OCI-LY1 (cell line): ENCODE measurements around the gene JAK1.

Source experiments
- H2AFZ ChIP-seq: fragments of 200-600 bp; sonication (generic), shearing (Covaris generic); 2 replicates; pipeline ENCODE4 v1.6.0; 2014; ENCODE audit warnings: antibody characterized with exemption, mild to moderate bottlenecking, low read length
- H3F3A ChIP-seq: fragments of 200-600 bp; sonication (generic), shearing (Covaris generic); 2 replicates; pipeline ENCODE4 v1.6.0; 2014; ENCODE audit warnings: mild to moderate bottlenecking, antibody characterized with exemption, low read length, moderate library complexity; ENCODE audit not compliant: insufficient read depth
- H3K27ac ChIP-seq: fragments of 200-600 bp; sonication (generic); 2 replicates; pipeline ENCODE4 v1.5.1; 2014; ENCODE audit warnings: low read length, mixed run types, mild to moderate bottlenecking, low read depth; ENCODE audit not compliant: poor library complexity, severe bottlenecking
- H3K27me3 ChIP-seq: fragments of 200-600 bp; sonication (generic); 2 replicates; pipeline ENCODE4 v1.6.0; 2014; ENCODE audit warnings: antibody characterized with exemption, mild to moderate bottlenecking, low read length, moderate library complexity; ENCODE audit not compliant: insufficient read depth
- H3K36me3 ChIP-seq: fragments of 200-600 bp; sonication (generic); 2 replicates; pipeline ENCODE4 v1.6.1; 2014; ENCODE audit warnings: mild to moderate bottlenecking, antibody characterized with exemption, low read length, moderate library complexity, mixed read lengths; ENCODE audit not compliant: insufficient read depth
- H3K4me1 ChIP-seq: fragments of 200-600 bp; sonication (generic); 2 replicates; pipeline ENCODE4 v1.5.1; 2014; ENCODE audit warnings: mild to moderate bottlenecking, low read length, moderate library complexity; ENCODE audit not compliant: insufficient read depth, severe bottlenecking
- H3K4me2 ChIP-seq: fragments of 200-600 bp; sonication (generic), shearing (Covaris generic); 2 replicates; pipeline ENCODE4 v1.6.1; 2014; ENCODE audit warnings: low read length
- H3K4me3 ChIP-seq: fragments of 200-600 bp; sonication (generic); 2 replicates; pipeline ENCODE4 v1.5.1; 2014; ENCODE audit warnings: low read length, low read depth, mild to moderate bottlenecking, mixed read lengths; ENCODE audit not compliant: poor library complexity, severe bottlenecking
- H3K79me2 ChIP-seq: fragments of 200-600 bp; shearing (Covaris generic); 2 replicates; pipeline ENCODE4 v1.6.1; 2016; ENCODE audit warnings: mixed run types, low read length, mixed read lengths; ENCODE audit not compliant: insufficient read depth
- H3K9ac ChIP-seq: fragments of 200-600 bp; sonication (generic), shearing (Covaris generic); 2 replicates; pipeline ENCODE4 v1.6.1; 2014; ENCODE audit warnings: mild to moderate bottlenecking, low read length, mixed read lengths
- H3K9me2 ChIP-seq: fragments of 200-600 bp; sonication (generic), shearing (Covaris generic); 2 replicates; pipeline ENCODE4 v1.6.1; 2014; ENCODE audit warnings: low read depth, mild to moderate bottlenecking, low read length, mixed read lengths
- H3K9me3 ChIP-seq: fragments of 200-600 bp; shearing (Covaris generic); 2 replicates; pipeline ENCODE4 v1.6.1; 2014; ENCODE audit warnings: low read length, mixed read lengths
- H4K20me1 ChIP-seq: fragments of 200-600 bp; sonication (generic), shearing (Covaris generic); 2 replicates; pipeline ENCODE4 v1.6.0; 2016; ENCODE audit warnings: mild to moderate bottlenecking, low read length; ENCODE audit not compliant: insufficient read depth
- CTCF ChIP-seq: fragments of 200-600 bp; sonication (generic), shearing (Covaris generic); IDR thresholded peaks from 2 replicates; pipeline ENCODE4 v1.5.1; 2017; ENCODE audit warnings: mild to moderate bottlenecking, antibody characterized with exemption, low read length, moderate library complexity, mixed read lengths
- EZH2 ChIP-seq: fragments of 200-600 bp; sonication (generic), shearing (Covaris generic); IDR thresholded peaks from 2 replicates; pipeline ENCODE4 v1.8.0; 2017; ENCODE audit warnings: borderline replicate concordance, mixed run types, mild to moderate bottlenecking, antibody characterized with exemption, low read length, moderate library complexity, mixed read lengths

The JAK1 gene

GRCh38 chr1:64942675-64943074, 23.7 kb downstream of the JAK1 start:
- Histone ChIP-seq H3K27me3 (no peaks in the 10 kb centered on the region), H3K9me2 (no peaks in the 10 kb centered on the region), H3K9me3 (no peaks in the 10 kb centered on the region), H4K20me1 (no peaks in the 10 kb centered on the region), H3K4me2 (no peak overlapping the region), H3K9ac (no peak overlapping the region), H3F3A (no peaks in the 10 kb centered on the region), H3K36me3 (no peaks in the 10 kb centered on the region), H3K27ac (no peak overlapping the region), H3K79me2 (peaks cover 8% of the 10 kb centered on the region; the same call in 1 of the 2 replicates), H3K4me3 (no peak overlapping the region), H3K4me1 (no peaks in the 10 kb centered on the region), H2AFZ (no peak overlapping the region)
- TF ChIP-seq CTCF: no peak
- no peak for TF ChIP-seq EZH2

GRCh38 chr1:64942118-64942517, 24.2 kb downstream of the JAK1 start:
- no peaks in the 10 kb centered on the region for H3K9me3 ChIP-seq
- H3K27ac ChIP-seq: no peak overlapping the region
- H3K4me1 ChIP-seq: no peaks in the 10 kb centered on the region
- H3K4me3 ChIP-seq: no peak overlapping the region
- no peaks in the 10 kb centered on the region for H3K9me2 ChIP-seq
- H3K27me3 ChIP-seq: no peaks in the 10 kb centered on the region
- H2AFZ ChIP-seq: no peak overlapping the region
- no peaks in the 10 kb centered on the region for H3F3A ChIP-seq
- H3K4me2 ChIP-seq: no peak overlapping the region
- no peak for TF ChIP-seq EZH2
- TF ChIP-seq CTCF: no peak
- no peaks in the 10 kb centered on the region for H4K20me1 ChIP-seq
- no peak overlapping the region for H3K9ac ChIP-seq
- H3K36me3 ChIP-seq: no peaks in the 10 kb centered on the region
- H3K79me2 ChIP-seq: peaks cover 3% of the 10 kb centered on the region; the same call in 1 of the 2 replicates

GRCh38 chr1:64941461-64942117, 24.8 kb downstream of the JAK1 start:
- TF ChIP-seq CTCF: no peak
- no peak for TF ChIP-seq EZH2
- no peak overlapping the region for H3K4me3 ChIP-seq
- H3K4me2 ChIP-seq: no peak overlapping the region
- no peaks in the 10 kb centered on the region for H3K4me1 ChIP-seq
- H2AFZ ChIP-seq: no peak overlapping the region
- H3K9me2 ChIP-seq: no peaks in the 10 kb centered on the region
- H3K79me2 ChIP-seq: peaks cover 3% of the 10 kb centered on the region; the same call in 1 of the 2 replicates
- no peaks in the 10 kb centered on the region for H3K9me3 ChIP-seq
- no peak overlapping the region for H3K9ac ChIP-seq
- no peaks in the 10 kb centered on the region for H4K20me1 ChIP-seq
- H3K27ac ChIP-seq: no peak overlapping the region
- H3K27me3 ChIP-seq: no peaks in the 10 kb centered on the region
- no peaks in the 10 kb centered on the region for H3K36me3 ChIP-seq
- no peaks in the 10 kb centered on the region for H3F3A ChIP-seq
